ENCODE data around the gene PDAP1. TPM values are rescaled to one million over a fixed set of nuclear protein-coding genes. Genes with fewer than 3 reads are reported as not detected.

The PDAP1 gene
- total RNA-seq, 1 experiment from 2014 or later: 200 TPM

- ChIA-PET POLR2A (no interaction called here), CTCF (no interaction called here), RAD21 (ENCODE audit: low non-redundant PET in 1 of 2, low total read pairs in 2 of 2, uncharacterized antibody in 2 of 2, unreplicated experiment in 2 of 2) (no interaction called here)
- Histone ChIP-seq H2AFZ (ENCODE audit: low read depth, low read length, poor library complexity, severe bottlenecking) (no peak overlapping the region), H3K4me2 (ENCODE audit: low read length) (peak overlapping the region; percentile 0; the same call in 1 of the 2 replicates), H3K27ac (ENCODE audit: low read depth, low read length) (no peak overlapping the region), H3K4me3 (replicated peaks in 1 of 2; ENCODE audit: low read depth in 1 of 2, low read length in 2 of 2) (no peak overlapping the region), H3K9me2 (ENCODE audit: insufficient read depth) (no peaks in the 10 kb centered on the region), H3K36me3 (ENCODE audit: control insufficient read depth in 1 of 2, insufficient read depth in 2 of 2, low read length in 2 of 2) (peaks cover 5 to 25% of the 10 kb centered on the region in 2 experiments; a peak in 2 of 4 replicates), H3K9me3 (ENCODE audit: control insufficient read depth in 1 of 2, insufficient read depth in 1 of 2, low read depth in 1 of 2, low read length in 2 of 2) (no peaks in the 10 kb centered on the region), H3K4me1 (ENCODE audit: control insufficient read depth in 1 of 2, insufficient read depth in 2 of 2, low read length in 2 of 2) (peaks cover 16 to 38% of the 10 kb centered on the region in 2 experiments; a peak in 3 of 4 replicates), H4K20me1 (ENCODE audit: insufficient read depth) (no peaks in the 10 kb centered on the region), H3K9ac (ENCODE audit: low read length) (no peak overlapping the region), H3K79me2 (ENCODE audit: insufficient read depth, low read length) (peaks cover 88% of the 10 kb centered on the region), H3K27me3 (ENCODE audit: insufficient read depth, low read length) (no peaks in the 10 kb centered on the region)
- intact Hi-C loops (cut with micrococcal nuclease): no loop called here
- ATAC-seq (no peak), DNase-seq (ENCODE audit: low read depth, low spot score) (no peak)
- no TSS peak for BruUV-seq (replicated peaks)
- TF ChIP-seq CTCF (IDR thresholded peaks at IDR 0.05 in 2 of 3, conservative IDR thresholded peaks at IDR 0.05 in 1 of 3; ENCODE audit: borderline replicate concordance in 1 of 3, insufficient read depth in 1 of 3, low read depth in 2 of 3, low read length in 2 of 3) (no peak), CEBPB (IDR thresholded peaks at IDR 0.05; ENCODE audit: low read depth) (no peak), ATF3 (IDR thresholded peaks at IDR 0.05) (no peak), REST (IDR thresholded peaks at IDR 0.05; ENCODE audit: low read depth) (no peak), SP1 (IDR thresholded peaks at IDR 0.05; ENCODE audit: low read depth) (no peak), POLR2A (IDR thresholded peaks at IDR 0.05; ENCODE audit: borderline replicate concordance, extremely low read depth, insufficient read depth, insufficient read length) (no peak), RAD21 (IDR thresholded peaks at IDR 0.05; ENCODE audit: low read depth) (no peak), JUND (IDR thresholded peaks at IDR 0.05) (no peak), CBX3 (IDR thresholded peaks at IDR 0.05; ENCODE audit: low read depth) (no peak), EZH2phosphoT487 (IDR thresholded peaks at IDR 0.05; ENCODE audit: borderline replicate concordance) (no peak), MAX (IDR thresholded peaks at IDR 0.05) (no peak), EGR1 (IDR thresholded peaks at IDR 0.05; ENCODE audit: low read depth) (no peak)
Observed at GRCh38 chr7:99379043-99379577, 29.3 kb downstream of the PDAP1 start.
